Right renal cortex interstitium (tissue), 3 donors: ENCODE measurements around the gene LPAR3. TPM values are rescaled to one million over a fixed set of nuclear protein-coding genes. Genes with fewer than 3 reads are reported as not detected.
A peak's percentile ranks its signal among the peaks of the same experiment; 100 is the strongest.

Experiments
- DNase-seq, 3 donors: peaks; one replicate each; pipeline ENCODE4 v3.0.0-alpha.2; 2013; ENCODE audit warnings: low read depth in 3 of 3, low spot score in 2 of 3
- polyA plus RNA-seq, 3 donors: library from polyadenylated mRNA; unstranded; fragments of 120-200 nt; gene quantifications; one replicate each; pipeline ENCODE4 v1.2.1, GENCODE V29; 2013; ENCODE audit not compliant: insufficient read length in 3 of 3

LPAR3 gene
- polyA plus RNA-seq, 3 donors, result 1.2 to 1.5 (median 1.4) TPM

DNA sequence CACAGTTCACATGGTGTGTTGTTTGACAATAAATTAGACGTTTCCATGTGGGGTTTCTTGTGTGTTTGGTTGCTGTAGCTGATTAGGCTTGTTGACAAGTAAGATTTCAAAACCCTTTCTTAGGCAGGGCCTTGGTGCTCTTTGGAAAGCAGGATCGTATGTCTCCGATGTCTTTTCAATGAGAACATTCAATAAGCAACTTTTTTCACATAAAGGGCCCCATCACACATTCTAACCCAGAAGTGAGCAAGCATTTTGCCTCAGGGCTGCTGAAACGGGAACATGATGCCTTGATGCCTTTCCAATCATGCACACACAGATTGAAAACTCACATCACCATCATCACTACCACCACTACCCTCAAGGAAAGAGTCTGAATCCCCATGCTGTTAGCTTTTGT lies 33.1 kb downstream of the LPAR3 start:
- DNase-seq, result no peak

DNA sequence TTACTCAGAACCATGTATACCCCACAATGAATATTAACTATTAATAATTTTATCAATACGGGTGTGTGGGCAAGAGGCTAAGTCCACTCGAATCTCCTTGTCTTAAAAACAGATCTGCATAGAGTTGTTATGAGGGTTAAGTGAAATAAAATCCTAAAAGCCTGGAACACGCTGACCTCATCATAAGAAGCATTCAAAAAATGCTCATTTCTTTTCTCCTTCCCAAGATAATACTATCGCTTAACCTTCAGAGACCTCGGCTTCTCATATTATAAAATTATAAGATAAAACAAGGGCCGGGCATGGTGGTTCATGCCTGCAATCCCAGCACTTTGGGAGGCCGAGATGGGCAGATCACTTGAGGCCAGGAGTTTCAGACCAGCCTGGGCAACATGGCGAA lies 35.1 kb downstream of the LPAR3 start:
- no peak for DNase-seq

DNA sequence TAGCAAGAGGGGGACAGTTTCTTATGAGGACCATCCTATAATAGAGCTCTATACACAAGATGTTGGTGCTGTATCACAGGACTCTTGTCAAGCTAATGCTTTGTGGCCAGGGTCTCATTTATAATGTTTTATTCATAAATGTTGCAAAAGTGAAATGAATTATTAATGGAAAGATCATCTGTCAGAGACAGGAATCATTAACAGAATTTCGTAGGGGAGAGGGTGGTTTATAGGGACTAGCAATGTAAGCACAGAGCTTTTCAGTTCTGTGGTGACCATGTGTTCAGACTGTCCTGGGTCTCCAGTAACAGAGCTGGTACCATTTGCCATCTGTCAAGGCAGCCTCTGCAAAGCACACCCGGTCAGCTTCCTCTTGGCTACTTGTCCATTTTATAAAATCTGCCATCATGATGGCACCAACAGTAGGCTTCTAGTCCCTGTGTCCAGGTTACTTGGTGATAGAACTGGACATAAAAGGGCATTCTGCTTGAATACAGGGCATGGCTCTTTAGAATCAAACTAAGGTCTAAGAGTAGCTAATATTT lies 36.2 kb downstream of the LPAR3 start:
- no peak for DNase-seq

DNA sequence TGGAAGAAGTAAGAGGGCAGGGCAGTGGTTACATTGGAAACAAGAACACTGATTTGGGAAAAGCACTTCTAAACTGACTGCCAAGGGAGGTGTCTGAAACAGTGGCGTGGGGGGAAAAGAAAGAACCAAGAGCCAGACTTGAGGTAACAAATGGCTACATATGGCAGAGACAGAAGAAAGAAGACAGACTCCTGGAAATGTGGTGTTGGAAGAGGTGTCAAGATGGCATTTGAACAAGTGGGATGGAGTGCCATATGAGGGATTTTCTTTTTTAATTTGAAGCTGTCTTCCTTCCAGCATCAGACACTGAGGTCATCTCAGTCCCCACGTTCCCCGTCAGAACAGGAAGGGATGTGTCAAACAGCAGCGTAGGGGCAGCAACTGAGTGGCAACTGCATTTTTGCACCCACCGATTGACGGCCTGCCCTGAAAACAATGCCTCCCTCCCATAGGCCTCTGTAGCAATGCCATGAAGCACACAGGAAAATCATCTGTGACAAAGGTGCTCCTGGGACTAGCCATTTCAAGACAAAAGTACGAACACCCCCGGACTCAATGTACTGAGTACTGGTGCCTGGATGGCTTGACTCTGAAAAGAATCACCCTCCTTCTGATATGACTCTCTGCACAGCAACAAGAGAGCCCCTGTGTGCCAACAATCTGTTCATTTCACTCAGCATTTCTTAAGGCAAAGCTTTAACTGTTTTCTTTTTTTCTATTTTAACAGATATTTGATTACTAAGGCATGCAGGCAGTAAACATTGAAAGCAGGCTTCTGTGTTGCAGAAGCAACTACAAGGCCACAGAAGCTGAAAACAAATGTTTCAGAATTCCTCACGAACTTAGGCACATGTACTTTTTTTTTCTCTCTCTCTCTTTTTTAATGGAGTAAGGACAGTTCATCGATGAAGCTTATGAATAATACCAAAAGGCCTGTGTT lies 37.0 kb downstream of the LPAR3 start:
- DNase-seq, result no peak

DNA sequence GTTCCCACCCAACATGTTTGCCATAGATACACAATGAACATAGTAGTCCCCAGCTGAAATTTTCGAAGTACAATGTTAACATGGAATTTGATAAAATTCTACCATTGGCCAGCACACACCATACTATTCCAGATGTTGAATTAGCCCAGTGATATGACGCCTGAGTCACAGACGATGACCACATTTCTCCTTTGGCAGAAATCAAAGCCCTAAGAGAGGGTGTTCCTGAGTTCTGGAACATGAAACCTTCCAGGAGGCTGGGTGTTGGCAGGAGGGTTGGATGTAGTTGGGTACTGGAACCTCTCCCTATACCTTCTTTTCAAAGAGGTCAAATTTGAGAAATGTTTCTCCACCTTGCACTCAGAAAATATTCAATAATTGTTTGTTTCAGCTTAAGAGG lies 37.8 kb downstream of the LPAR3 start:
- no peak for DNase-seq

DNA sequence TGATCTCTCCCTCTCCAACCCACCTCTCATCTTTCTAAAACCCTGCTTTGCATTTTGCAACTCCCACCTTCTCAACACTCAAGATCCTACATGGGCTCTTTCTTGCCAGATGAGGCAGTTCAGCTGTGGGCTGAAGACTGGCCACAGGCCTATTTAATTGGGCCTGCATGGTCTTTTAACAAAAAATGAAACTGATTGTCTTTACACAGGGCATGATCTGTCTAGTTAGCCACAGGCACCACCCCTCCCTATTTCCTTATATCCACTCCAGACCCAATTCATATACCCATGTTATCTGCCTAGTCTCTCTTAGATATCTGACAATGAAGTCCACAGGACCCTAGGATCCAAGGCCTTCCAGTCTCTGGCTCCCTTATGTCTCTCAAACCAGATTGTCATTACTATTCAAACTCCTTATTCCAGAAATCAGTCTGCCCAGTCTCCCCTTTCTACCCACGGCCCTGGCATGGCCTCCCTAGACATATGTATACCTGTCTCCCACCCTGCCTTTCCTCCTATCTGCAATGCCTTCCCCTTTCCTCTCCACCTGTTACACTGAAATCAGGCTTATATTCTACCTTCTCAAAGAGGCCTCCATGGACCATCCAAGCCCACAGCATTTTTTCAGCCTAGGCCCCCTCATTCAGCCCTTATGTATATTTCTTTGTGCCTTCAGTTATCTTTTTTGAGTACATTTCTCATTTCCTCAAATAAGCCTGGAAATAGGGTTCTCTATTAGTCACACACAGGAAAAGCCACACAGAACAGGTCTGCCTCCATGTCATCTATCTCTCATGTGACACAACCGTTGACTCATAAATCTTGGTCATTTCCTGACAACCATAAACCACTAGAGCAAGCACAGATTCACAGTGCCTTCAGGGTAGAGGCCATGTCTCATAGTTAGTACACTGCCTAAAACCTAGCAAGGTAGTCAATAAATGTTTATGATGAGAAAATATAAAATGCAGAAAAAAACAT lies 39.0 kb downstream of the LPAR3 start:
- DNase-seq, result no peak

DNA sequence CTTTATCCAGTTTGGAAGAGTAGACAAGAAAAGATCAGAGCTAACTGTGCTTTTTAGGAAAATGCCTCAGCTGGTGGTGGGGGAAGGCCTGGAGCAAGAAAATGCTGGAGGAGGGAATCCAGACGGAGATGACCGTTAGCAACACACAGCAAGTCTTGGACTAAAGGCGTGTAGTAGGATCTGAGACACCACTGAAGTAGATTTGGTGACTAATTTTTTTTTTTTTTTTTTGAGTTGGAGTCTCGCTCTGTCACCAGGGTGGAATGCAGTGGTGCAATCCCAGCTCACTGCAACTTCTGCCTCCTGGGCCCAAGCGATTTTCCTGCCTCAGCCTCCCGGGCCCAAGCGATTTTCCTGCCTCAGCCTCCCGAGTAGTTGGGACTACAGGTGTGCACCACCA lies 41.2 kb downstream of the LPAR3 start:
- no peak for DNase-seq

DNA sequence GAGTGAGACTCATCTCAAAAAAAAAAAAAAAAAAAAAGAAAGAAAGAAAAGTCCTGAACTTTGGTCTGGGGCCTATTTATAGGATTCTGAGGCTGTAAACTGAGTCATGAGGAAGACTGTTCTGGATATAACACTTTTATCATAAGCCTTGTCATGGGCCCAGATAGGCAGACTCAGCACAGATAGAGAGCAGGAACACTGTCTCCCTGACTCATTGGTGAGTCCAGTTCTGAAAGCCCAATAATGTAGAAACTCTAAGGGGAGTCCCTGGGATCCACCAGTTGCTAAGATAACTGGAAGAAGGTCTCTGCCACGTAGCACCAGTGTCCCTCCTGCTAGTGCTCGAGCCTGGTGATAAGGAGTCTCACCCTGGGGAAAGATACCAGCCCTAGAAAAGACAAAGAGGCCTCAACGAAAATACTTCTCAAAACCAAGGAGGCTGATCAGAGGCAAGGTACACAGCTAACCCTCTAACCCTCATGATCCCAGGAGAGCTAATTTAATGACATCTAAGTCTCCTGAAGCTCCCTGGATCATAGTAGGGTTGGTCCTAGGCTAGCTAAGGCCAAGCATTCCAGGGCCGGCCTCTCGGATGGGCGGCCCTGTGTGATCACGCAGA lies 43.5 kb downstream of the LPAR3 start:
- no peak for DNase-seq

DNA sequence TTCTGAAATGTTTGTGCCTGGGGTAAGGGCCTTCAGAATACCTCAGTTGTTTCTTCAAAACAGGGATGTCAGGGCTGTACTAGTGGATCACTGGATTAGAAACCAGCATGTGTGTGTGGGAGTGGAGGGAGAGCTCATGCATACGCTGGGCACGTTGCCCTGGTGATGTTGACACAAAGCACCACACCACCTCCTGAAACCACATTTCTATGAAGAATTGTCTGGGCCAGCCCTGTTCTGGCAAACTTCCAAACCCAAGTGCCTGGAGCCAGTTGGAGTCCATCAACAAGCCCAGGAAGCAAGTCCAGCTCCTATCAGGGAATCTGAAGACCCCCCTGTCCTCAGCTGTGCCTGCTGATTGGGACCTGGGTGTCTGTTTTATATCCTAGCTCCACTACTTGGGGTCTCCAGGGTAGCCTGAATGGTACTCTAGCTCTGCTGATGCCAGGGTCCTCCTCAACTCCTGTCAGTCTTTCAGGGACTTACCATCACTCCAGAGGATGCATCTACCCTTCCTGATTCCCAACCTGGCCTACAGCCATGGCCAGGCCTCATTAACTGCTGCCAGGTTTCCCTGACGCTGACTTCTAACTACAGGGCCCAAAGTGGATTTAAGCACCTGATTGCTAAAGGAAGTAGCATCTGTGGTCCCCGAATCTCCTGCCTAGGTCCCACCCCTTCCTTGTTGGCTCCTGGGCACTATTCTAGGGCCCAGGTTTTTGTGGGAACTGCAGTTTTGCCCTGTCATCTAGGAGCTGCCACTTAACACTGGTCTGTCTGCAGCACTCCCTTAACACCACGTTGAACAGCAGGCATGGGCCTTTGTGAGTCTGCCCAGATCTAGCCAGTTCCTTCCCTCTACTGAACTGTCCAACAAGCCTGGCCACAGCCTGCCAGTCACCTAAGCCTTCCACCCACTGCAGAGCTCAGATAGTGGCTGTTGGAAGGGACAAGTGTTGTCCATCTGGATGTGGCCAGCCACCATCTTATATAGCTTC lies 45.5 kb downstream of the LPAR3 start:
- peak in 2 of 3 donors; percentile 23 to 40 for DNase-seq

DNA sequence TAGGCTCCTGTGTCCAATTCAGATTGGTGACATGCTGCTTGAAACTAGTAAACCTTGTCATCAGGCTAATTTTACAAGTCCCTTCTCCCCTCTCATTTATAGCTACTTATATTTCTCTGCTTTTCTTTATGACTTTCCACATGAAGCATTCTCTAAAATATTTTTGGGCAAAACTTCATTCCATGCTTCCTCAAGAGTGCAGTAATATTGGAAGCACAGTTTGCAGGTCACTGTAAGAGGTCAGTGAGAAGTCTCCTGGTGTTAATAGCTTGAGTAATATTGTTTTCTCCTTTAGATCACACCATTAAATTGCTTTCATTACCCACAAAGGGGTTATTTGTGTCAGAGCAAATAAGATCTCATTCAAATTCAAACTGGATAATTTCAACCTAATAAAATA lies 46.6 kb downstream of the LPAR3 start:
- no peak for DNase-seq

DNA sequence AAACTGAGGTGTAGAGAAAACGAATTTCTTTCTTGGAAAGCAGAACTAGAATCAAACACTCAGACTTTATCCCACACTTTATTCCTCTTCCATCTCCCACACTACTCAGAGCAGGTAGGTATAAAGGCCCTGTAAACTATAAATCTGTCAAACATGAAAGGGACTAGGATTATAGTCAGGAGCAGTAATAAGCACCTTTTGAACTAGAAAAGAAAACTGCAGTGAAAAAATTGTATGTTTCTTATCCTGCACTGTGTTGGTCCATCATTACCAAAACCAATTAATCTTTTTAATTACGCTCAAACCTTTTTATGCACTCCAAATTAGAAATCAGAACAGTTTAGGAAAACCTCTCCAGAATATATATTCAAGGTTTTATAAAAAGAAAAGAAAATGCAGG lies 47.6 kb downstream of the LPAR3 start:
- no peak for DNase-seq

DNA sequence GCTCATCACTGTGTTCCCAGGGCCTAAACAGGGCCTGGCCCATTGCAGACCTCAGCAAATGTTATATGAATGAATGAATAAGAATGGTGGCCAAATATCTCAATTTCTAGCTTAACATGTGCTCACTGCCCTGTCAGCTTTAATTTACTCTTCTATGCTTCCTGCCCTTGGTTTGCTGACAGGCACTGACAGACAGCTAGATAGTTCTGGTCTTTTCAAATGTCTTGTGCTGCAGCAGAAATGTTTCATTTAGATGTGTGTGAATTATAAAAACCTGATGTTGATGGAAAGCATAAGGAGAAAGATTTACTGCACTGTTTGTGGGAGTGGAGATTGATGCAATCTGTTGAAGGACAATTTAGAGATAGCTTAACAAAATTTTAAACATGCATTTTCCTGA lies 48.9 kb downstream of the LPAR3 start:
- no peak for DNase-seq

DNA sequence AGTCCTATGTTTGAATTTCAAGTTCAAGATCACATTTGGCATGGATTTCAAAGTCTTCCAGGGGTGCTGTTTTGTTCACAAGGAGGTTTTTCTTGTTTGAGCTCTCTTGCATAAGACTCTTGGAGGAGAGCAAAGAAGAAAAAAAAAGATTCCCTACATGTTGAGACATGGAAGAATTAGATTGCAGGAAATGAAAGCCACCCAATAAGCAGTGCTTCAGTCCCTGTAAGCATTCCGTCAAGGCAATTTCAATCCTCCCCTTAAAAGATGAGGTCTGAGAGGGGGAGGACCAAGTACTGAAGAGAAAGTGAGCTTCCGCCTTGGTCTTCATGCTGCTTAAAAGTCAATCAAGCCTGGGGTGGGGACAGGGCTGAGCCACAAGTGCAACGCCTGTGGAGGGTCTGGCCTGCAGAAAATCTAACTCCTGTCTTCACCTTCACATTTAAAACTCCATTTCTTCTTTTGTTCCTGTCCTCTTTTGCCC lies 50.2 kb downstream of the LPAR3 start:
- no peak for DNase-seq

DNA sequence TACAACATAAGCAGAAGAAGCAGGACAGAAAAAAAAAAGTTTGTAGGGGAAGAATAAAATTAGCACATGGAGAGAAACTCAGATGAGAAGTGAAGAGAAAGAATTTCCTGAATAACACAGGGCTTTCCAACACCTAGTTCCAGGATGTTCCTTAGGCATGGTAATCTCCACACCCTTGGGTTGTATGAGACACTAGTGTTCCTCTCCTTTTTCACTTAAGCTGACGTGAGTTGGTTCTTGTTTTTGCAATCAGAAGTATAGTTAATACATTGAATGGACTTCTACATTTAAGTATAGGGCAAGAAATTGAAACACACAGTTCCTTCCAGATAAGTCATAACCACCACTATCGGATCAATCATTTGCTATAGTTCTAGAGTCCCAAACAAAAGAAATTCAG lies 51.0 kb downstream of the LPAR3 start:
- DNase-seq, result no peak

DNA sequence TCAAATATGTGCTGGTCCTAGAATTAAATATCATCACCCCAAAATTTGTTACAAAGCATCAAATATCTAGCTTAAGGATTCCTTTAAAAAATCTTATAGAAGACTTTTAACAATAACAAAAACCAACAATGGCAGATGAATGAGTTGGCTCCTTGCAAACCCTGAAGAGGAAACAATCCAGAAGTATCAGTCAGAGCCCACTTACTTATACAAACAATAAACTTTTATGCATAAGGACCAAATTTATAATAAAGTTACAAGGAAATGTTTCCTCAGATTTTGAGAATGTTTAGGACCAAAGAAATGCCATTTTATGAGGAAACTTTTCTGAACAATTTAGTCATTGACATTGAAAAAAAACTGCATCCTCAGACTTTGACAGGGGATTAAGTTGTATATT lies 52.7 kb downstream of the LPAR3 start:
- no peak for DNase-seq

DNA sequence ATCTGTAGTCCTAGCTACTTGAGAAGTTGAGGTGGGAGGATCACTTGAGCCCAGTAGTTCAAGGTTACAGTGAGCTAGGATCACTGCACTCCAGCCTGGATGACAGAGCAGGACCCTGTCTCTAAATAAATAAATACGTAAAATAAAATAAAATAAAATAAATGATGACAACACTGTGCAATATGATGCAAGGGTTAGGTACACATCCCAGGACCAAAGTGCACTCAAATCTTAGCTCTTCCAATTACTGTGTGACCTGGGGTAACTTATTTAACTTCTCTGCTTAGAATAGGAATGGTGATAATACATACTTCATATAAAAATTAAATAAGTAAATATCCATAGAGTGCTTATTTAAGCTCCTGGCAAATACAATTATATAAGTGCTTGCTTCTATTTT lies 53.5 kb downstream of the LPAR3 start:
- no peak for DNase-seq

DNA sequence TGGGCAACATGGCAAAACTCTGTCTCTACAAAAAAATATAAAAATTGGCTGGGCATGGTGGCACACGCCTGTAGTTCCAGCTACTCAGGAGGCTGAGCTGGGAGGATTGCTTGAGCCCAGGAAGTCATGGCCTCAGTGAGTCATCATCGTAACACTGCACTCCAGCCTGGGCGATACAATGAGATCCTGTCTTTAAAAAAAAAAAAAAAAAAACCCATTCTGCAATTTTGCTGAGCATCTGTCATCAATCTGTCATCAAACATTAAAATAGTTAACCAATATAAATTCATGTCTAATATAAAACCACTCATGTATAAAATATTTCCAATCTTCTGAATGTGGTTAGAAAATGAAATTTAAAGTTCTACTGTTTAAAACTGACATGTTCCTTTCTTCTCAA lies 56.9 kb downstream of the LPAR3 start:
- no peak for DNase-seq

DNA sequence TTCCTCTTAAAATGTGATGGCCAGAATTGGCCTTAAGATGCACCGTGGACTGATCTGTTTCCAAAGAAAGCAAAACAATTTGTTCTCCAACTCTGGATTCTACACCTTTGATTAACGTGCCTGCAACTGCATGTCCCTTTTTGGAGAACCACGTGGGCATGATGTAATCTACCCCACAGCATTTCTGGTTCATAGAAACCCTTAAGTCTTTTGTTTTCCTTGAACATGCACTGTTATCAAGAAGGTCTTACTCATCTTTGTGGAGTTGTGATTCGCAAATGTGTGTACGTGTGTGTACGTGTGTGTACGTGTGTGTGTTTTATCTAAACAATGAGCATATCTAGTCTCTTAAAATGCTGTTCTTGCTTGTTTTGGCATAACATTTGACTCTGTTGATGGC lies 57.8 kb downstream of the LPAR3 start:
- DNase-seq, result no peak

DNA sequence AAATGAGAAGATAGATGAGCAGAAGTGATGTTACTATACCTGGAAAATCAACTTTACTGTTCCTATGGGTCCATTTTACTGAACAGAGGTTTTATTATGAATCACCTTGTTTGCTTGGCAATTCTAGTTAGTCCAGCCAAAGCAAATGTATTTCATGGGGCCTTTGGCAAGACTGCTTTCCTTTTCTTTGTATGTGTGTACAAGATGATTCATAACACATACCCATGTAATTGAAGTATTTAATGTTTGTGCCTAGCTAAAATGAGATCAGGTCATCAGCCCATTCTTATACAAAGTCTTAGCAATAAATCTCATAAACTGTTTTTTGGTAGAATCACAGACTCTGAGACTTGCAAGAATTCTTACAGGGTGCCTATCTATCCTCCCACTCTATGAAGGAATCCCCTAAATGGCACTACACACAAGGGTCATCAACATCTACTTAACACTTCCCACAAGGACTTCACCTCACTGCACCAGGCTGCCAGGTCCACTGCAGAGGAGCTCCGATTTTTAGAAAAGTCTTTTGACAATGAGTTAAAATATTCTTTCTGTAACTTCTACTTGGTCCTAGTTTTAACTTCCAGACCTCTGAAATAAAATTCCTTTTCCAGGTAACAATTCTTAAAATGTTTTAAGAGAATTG lies 58.5 kb downstream of the LPAR3 start:
- DNase-seq, result no peak
